ENCODE measurements around the gene CEP131. TPM values are rescaled to one million over a fixed set of nuclear protein-coding genes. Genes with fewer than 3 reads are reported as not detected.

The CEP131 gene
- polyA plus RNA-seq, 2 of the 4 experiments (the other 2 are of a cell fraction) = 3.3 to 11.5 TPM

DNA sequence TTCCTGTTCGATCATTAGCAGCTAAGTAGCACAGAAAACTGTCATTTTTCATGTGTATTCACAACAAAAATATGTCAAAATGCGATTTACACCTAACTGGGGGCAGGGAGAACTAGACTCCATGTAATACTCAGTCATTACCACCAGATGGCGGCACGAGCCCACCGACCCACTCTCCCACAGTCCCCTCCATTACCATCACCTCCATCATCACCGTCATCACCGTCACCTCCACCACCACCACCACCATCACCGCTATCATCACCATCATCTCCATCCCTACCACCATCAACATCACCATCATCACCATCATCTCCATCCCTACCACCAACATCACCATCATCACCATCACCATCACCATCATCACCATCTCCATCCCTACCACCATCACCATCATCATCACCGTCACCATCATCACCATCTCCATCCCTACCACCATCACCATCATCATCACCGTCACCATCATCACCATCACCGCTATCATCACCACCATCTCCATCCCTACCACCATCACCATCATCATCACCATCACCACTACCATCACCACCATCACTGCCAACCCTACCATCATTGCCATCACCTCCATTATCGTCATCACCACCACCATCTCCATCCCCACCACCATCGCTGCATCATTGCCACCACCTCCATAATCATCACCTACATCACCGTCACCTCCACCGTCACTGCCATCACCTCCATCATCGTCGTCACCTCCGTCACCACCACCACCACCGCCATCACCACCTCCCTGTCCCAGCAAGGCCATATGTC, 30.8 kb upstream of the CEP131 start:
- WGBS (ENCODE audit: missing lambda C conversion rate) = 68% methylated on average over 19 of the region's 19 CpGs
- POLR2A ChIA-PET = no interaction called here
- Histone ChIP-seq H3K4me2 (no peak overlapping the region), H3K4me3 (no peak overlapping the region), H3K27ac (no peak overlapping the region), H3K4me1 (peaks cover 18% of the 10 kb centered on the region), H3K9me3 (no peaks in the 10 kb centered on the region)
- ATAC-seq (peak; percentile 12 to 47; a peak in 3 of 6 replicates), DNase-seq (ENCODE audit: low read depth in 1 of 2, low spot score in 1 of 2) (peak; percentile 43 to 62), FAIRE-seq (peak; percentile 92)
- 0 out of 2 replicates have a peak, but pooled peaks have one; percentile 15 for TF ChIP-seq FOXS1 (CRISPR knock-in tag; IDR thresholded peaks at IDR 0.05)
- TF ChIP-seq, protein P1, sequence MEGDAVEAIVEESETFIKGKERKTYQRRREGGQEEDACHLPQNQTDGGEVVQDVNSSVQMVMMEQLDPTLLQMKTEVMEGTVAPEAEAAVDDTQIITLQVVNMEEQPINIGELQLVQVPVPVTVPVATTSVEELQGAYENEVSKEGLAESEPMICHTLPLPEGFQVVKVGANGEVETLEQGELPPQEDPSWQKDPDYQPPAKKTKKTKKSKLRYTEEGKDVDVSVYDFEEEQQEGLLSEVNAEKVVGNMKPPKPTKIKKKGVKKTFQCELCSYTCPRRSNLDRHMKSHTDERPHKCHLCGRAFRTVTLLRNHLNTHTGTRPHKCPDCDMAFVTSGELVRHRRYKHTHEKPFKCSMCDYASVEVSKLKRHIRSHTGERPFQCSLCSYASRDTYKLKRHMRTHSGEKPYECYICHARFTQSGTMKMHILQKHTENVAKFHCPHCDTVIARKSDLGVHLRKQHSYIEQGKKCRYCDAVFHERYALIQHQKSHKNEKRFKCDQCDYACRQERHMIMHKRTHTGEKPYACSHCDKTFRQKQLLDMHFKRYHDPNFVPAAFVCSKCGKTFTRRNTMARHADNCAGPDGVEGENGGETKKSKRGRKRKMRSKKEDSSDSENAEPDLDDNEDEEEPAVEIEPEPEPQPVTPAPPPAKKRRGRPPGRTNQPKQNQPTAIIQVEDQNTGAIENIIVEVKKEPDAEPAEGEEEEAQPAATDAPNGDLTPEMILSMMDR (IDR thresholded peaks at IDR 0.05) = peak; percentile 92
- no peak for TF ChIP-seq EP300 (IDR thresholded peaks at IDR 0.05)
- no peak for TF ChIP-seq CEBPB (IDR thresholded peaks at IDR 0.05)
- no peak for TF ChIP-seq SREBF2 (IDR thresholded peaks at IDR 0.05)
- TF ChIP-seq SMC3 (IDR thresholded peaks at IDR 0.05) = peak; percentile 86
- TF ChIP-seq CHD2 (IDR thresholded peaks at IDR 0.05; ENCODE audit: low read length, partially characterized antibody) = no peak
- peak; percentile 95 to 98 for TF ChIP-seq RAD21 (conservative IDR thresholded peaks at IDR 0.05 in 1 of 2, IDR thresholded peaks at IDR 0.05 in 1 of 2)
- TF ChIP-seq, protein P2, sequence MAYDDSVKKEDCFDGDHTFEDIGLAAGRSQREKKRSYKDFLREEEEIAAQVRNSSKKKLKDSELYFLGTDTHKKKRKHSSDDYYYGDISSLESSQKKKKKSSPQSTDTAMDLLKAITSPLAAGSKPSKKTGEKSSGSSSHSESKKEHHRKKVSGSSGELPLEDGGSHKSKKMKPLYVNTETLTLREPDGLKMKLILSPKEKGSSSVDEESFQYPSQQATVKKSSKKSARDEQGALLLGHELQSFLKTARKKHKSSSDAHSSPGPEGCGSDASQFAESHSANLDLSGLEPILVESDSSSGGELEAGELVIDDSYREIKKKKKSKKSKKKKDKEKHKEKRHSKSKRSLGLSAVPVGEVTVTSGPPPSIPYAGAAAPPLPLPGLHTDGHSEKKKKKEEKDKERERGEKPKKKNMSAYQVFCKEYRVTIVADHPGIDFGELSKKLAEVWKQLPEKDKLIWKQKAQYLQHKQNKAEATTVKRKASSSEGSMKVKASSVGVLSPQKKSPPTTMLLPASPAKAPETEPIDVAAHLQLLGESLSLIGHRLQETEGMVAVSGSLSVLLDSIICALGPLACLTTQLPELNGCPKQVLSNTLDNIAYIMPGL (CRISPR knock-in tag; IDR thresholded peaks at IDR 0.05; ENCODE audit: borderline replicate concordance) = no peak
- CTCF ChIA-PET = interaction anchor here (0.6 to 14.8 kb wide), 76 partner anchors 9 to 432 kb away, joined by 3 to 184 read pairs (median 4); partner anchors contain the start of genes FAAP100 and SLC38A10

DNA sequence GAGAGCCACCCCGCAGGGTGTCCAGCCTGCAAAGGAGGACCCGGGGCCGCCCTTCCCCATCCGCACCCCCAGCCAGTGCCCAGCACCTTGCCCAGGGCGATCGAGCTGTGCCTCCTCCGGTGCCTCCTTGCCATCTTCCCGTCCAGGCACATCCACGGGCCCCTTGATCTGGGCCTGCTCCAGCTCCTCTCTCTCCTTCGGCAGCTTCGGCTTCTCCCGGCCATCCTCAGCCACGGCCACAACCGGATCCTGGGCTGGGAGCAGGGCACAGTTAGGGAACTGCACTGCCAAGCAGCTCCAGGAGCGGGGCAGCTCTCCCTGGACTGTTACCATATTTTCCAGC, 30.2 kb upstream of the CEP131 start:
- 0 out of 6 replicates have a peak overlapping the region, but pooled peaks of 1 of the 2 experiments have one; percentile 13 for H3K27ac ChIP-seq
- TF ChIP-seq ZFP36 (IDR thresholded peaks at IDR 0.05; ENCODE audit: borderline replicate concordance, partially characterized antibody) (no peak), POLR2A (IDR thresholded peaks at IDR 0.05; ENCODE audit: low read length) (no peak), FOXS1 (CRISPR knock-in tag; IDR thresholded peaks at IDR 0.05) (no peak), NR3C1 (IDR thresholded peaks at IDR 0.05) (no peak), ZC3H11A (IDR thresholded peaks at IDR 0.05) (no peak), RARB (CRISPR knock-in tag; IDR thresholded peaks at IDR 0.05) (no peak), MAFK (IDR thresholded peaks at IDR 0.05; ENCODE audit: partially characterized antibody) (no peak), EP300 (IDR thresholded peaks at IDR 0.05) (no peak), TFCP2L1 (CRISPR knock-in tag; IDR thresholded peaks at IDR 0.05) (no peak), ZSCAN20 (CRISPR knock-in tag; IDR thresholded peaks at IDR 0.05) (no peak), BHLHE40 (IDR thresholded peaks at IDR 0.05; ENCODE audit: low read depth, low read length) (no peak), JUNB (IDR thresholded peaks at IDR 0.05) (no peak), JUN (IDR thresholded peaks at IDR 0.05) (no peak), ZNF302 (CRISPR knock-in tag; IDR thresholded peaks at IDR 0.05) (no peak), NPAS2 (CRISPR knock-in tag; IDR thresholded peaks at IDR 0.05; ENCODE audit: borderline replicate concordance) (no peak)
- TF ChIP-seq, protein P3, sequence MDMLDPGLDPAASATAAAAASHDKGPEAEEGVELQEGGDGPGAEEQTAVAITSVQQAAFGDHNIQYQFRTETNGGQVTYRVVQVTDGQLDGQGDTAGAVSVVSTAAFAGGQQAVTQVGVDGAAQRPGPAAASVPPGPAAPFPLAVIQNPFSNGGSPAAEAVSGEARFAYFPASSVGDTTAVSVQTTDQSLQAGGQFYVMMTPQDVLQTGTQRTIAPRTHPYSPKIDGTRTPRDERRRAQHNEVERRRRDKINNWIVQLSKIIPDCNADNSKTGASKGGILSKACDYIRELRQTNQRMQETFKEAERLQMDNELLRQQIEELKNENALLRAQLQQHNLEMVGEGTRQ (IDR thresholded peaks at IDR 0.05) = no peak
- TF ChIP-seq, protein P4, sequence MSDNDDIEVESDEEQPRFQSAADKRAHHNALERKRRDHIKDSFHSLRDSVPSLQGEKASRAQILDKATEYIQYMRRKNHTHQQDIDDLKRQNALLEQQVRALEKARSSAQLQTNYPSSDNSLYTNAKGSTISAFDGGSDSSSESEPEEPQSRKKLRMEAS (IDR thresholded peaks at IDR 0.05) = no peak
- TF ChIP-seq, protein P1 (IDR thresholded peaks at IDR 0.05) = no peak
- no peak for FAIRE-seq
- peaks cover 18% of the 10 kb centered on the region for H3K4me1 ChIP-seq
- no peak overlapping the region for H3K4me3 ChIP-seq
- DNase-seq (ENCODE audit: low read depth in 1 of 2, low spot score in 1 of 2) = no peak
- H3K4me2 ChIP-seq = no peak overlapping the region
- peak in 1 of 2 experiments; percentile 10; a peak in 2 of 6 replicates for ATAC-seq
- no peaks in the 10 kb centered on the region for H3K9me3 ChIP-seq
- ChIA-PET CTCF (interaction anchor here (0.6 to 14.8 kb wide), 55 partner anchors 8 to 432 kb away, joined by 3 to 184 read pairs (median 4); partner anchors contain the start of gene FAAP100), POLR2A (no interaction called here)
- WGBS (ENCODE audit: missing lambda C conversion rate) = 70% methylated on average over 15 of the region's 15 CpGs

All from A549 (cell line).